GM19099 (cell line): Measurements from ENCODE around the gene TRIO.

Experiments used
- POLR2A ChIP-seq: IDR thresholded peaks from 3 replicates; pipeline ENCODE4 v1.6.1; 2011; ENCODE audit warnings: low read depth; ENCODE audit not compliant: insufficient read length; ENCODE audit errors: extremely low read depth

TRIO gene

GRCh38 chr5:14453481-14453880, 310.3 kb downstream of the TRIO start:
- TF ChIP-seq POLR2A = no peak

GRCh38 chr5:14455814-14456321, 312.7 kb downstream of the TRIO start:
- TF ChIP-seq POLR2A = no peak

DNA sequence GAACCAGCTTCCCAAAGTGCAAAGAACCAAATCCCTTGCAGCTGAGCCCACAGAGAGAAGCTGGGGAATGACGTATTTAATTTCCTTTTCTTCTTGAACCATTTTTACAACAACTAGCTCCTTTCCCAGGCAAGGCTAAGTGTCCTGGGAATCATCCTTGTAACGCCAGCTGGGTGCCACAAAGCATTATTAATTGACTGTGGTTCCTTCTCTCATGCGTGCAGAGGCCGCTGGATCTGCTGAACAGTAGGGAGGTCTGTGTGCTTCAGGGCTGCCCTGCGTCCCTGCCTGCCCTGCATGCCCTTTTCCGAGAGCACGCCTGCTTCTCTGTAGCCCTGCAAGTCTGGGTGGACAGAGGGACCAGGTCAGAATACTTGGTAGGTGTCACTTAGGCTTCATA, 314.3 kb downstream of the TRIO start:
- no peak for TF ChIP-seq POLR2A

GRCh38 chr5:14458414-14458813, 315.3 kb downstream of the TRIO start:
- no peak for TF ChIP-seq POLR2A

GRCh38 chr5:14460844-14461398, 317.8 kb downstream of the TRIO start:
- no peak for TF ChIP-seq POLR2A

- no peak for TF ChIP-seq POLR2A
Measured at GRCh38 chr5:14462681-14463080, 319.5 kb downstream of the TRIO start.

- no peak for TF ChIP-seq POLR2A
Measured at GRCh38 chr5:14463629-14464028, 320.5 kb downstream of the TRIO start.

DNA sequence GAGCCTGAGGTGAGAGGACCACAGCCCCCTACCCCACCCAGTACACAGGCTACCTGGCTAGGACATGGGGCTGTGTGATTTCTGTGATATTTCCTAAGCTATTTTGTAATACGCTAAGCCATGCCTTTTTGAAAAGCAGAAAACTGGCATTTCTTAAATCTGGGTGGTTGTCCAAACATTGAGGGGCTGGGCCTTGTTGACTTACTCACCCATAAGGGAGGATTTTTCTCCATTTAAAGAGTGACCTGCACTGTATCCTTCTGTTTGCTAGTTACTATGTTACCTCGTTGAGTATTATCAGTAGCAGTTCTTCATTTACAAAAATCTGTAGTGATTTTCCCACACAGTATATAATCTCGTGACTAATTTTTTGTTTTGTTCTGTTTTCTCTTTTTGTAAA, 321.0 kb downstream of the TRIO start:
- TF ChIP-seq POLR2A = no peak

DNA sequence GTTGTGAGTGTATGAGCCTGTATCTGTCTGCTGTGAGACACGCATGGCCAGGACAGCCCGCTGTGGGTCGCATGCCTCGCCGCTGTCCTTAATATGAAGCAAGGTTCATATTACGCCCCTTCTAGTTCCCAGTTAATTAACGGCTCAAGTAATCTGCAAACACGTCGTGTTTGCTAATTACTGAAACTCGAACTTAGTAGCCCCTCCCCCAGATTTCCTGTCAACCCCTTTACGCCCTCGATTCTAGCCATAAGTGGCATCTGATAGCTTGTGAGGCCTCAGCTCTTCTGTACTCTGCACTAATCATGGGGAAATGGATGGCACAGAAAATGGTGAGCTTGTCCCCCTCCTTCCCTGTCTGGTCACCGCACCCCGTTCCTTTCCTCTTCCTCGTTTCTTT, 321.5 kb downstream of the TRIO start:
- no peak for TF ChIP-seq POLR2A

GRCh38 chr5:14465116-14465515, 322.0 kb downstream of the TRIO start:
- TF ChIP-seq POLR2A = no peak

DNA sequence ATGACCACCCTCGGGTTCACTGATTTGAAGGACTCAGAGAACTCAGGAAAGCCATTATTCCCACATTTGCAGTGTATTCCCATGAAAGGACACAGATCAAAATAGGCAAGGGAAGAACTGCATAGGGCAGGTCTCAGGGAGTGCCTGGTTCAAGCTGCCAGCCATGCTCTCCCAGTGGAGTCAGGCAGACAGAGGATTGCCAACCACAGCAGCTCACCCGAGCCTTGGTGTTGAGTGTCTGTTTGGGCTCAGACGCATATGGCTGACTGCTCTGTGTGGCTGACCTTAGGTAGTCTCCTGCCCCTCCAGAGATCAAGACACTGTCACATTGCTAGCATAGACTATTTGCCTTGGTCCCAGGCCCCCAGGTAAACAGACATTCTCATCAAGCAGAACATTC, 322.6 kb downstream of the TRIO start:
- no peak for TF ChIP-seq POLR2A

- no peak for TF ChIP-seq POLR2A
Measured at GRCh38 chr5:14467251-14467650, 324.1 kb downstream of the TRIO start.

- TF ChIP-seq POLR2A = no peak
Measured at GRCh38 chr5:14467886-14468285, 324.7 kb downstream of the TRIO start.

DNA sequence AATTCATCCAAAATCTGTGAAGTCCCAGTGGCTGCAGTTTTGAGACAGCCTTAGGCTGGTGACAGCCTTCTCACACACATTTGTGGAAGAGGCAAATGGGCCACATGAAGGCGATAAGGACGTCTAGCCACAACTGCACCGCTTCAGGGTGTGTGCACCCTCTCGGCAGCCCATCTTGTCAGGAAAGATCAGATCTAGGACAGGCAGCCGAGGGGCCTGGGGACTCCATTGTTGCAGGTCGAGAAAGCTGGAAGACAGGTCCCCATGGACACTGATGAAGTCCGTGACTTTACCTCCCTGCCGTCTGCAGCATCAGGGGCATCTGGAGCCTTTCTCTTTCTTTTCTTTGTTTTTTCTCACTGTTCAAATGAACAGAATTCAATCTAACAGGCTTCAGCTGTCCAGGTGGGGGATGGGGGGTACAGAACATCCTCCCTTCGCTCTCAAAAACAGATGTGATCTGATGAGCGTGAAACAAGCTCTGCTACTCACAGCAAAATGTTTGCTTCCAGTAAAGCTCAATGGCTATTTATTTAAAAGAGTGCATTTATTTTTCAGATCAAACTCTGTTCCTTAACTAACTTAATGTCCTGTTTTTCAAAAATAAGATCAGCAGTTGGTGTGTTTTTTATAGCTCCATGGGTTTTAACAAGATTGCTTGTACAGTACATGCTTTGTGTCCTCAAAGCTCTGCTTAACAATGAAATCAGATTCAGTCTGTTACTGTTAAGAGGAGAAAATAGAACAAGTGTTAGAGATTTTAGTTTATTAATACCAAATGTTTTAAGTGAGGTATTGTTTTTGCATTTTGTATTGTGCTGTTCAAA, 326.6 kb downstream of the TRIO start:
- no peak for TF ChIP-seq POLR2A

DNA sequence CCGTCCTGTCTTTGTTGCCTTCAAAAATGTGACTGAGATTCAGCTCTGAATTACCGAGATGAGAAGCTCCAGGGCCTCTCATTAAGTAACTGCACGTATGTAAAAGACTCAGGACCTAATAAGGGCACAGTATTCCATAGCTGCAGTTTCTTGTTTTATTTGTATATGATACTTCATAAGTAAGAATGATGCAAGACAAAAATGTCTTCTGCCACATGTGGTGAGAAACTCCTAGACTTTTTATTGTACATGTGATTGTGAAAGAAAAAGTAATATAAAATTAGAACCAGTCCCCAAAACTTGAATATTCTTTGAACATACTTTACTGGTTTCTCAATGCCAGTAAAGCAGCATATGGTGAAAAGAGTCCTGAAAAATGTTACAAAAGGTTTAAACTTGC, 328.4 kb downstream of the TRIO start:
- no peak for TF ChIP-seq POLR2A

DNA sequence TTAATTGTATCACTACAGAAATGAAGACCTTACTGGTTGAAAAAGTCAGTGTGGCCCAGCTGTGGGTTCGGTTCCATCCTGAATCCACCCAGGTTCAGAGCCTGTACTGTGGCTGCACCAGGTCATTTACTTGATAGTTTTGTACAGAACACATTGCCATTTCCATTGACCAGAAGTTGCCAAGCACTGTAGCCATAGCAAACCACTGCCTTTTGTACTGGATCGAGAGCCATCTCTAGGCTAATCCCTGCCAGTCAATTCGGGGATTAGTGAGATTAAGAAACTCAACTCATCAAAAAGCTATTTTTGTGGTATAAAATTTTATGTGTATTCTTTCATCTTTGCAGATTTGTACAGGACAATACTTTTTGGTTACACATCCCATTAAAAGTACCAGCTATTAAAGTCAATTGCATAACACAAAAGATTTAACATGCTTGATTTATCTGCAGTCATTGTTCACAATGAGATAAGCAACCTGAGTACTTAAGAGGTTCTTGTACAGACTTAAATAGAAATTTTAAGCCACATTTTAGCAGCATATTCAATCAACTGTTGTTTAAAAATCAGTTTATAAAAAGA, 329.9 kb downstream of the TRIO start:
- TF ChIP-seq POLR2A = no peak
